IPS DF 6.9 (cell line): ENCODE measurements around the gene C1orf146.
"Not testable (repeated sequence)": the region's sequence is repeated elsewhere in the genome, so short reads cannot be mapped to it uniquely, and the experiment has no call there.

Experiments
- DNase-seq: peaks from one replicate; pipeline ENCODE4 v3.0.0-alpha.2; 2013; ENCODE audit warnings: low read depth, low spot score
- H3K27ac ChIP-seq: one replicate; pipeline ENCODE4 v1.5.1; 2013; ENCODE audit warnings: low read length, control low read depth
- H3K27me3 ChIP-seq: 2 replicates; pipeline ENCODE4 v1.6.1; 2013; ENCODE audit warnings: mild to moderate bottlenecking, low read length; ENCODE audit not compliant: control insufficient read depth, insufficient read depth
- H3K36me3 ChIP-seq: 2 replicates; pipeline ENCODE4 v1.6.1; 2013; ENCODE audit warnings: low read length; ENCODE audit not compliant: control insufficient read depth, insufficient read depth
- H3K4me1 ChIP-seq: 2 replicates; pipeline ENCODE4 v1.6.1; 2013; ENCODE audit warnings: low read length; ENCODE audit not compliant: control insufficient read depth, insufficient read depth
- H3K4me3 ChIP-seq: 2 replicates; pipeline ENCODE4 v1.5.1; 2013; ENCODE audit warnings: mild to moderate bottlenecking, low read length
- H3K9me3 ChIP-seq: 2 replicates; pipeline ENCODE4 v1.6.1; 2013; ENCODE audit warnings: low read length, inconsistent platforms; ENCODE audit not compliant: control insufficient read depth, insufficient read depth
- WGBS: extraction: QIAGEN DNeasy Blood & Tissue Kit; methylation state at CpG from one replicate; pipeline ENCODE4 v1.1.7; 2013; ENCODE audit warnings: mixed read lengths, missing lambda C conversion rate; ENCODE audit not compliant: insufficient read length, insufficient coverage; 5-methylcytosine and 5-hydroxymethylcytosine counted together

C1orf146 gene

GRCh38 chr1:92203105-92203504 is 14.6 kb upstream of the C1orf146 start:
- H3K4me1 ChIP-seq: no peaks in the 10 kb centered on the region
- H3K27ac ChIP-seq: no peak overlapping the region
- no peaks in the 10 kb centered on the region for H3K9me3 ChIP-seq

GRCh38 chr1:92210701-92211100 is 7.0 kb upstream of the C1orf146 start:
- WGBS: no CpG with 5 or more reads among the region's 2 CpGs

More at GRCh38 chr1:92203105-92203504, 14.6 kb upstream of the C1orf146 start:
- no peaks in the 10 kb centered on the region for H3K27me3 ChIP-seq
- H3K36me3 ChIP-seq: no peaks in the 10 kb centered on the region
- no peak for DNase-seq
- no peak overlapping the region for H3K4me3 ChIP-seq

GRCh38 chr1:92211166-92211565 is 6.5 kb upstream of the C1orf146 start:
- no peak for DNase-seq
- Histone ChIP-seq H3K27me3 (no peaks in the 10 kb centered on the region), H3K36me3 (no peaks in the 10 kb centered on the region), H3K27ac (no peak overlapping the region), H3K9me3 (no peaks in the 10 kb centered on the region), H3K4me3 (no peak overlapping the region), H3K4me1 (no peaks in the 10 kb centered on the region)
- no CpG with 5 or more reads among the region's 2 CpGs for WGBS

More at GRCh38 chr1:92210701-92211100, 7.0 kb upstream of the C1orf146 start:
- Histone ChIP-seq H3K4me3 (no peak overlapping the region), H3K4me1 (no peaks in the 10 kb centered on the region), H3K36me3 (no peaks in the 10 kb centered on the region), H3K27ac (no peak overlapping the region), H3K27me3 (no peaks in the 10 kb centered on the region), H3K9me3 (no peaks in the 10 kb centered on the region)
- DNase-seq: no peak

- H3K4me3 ChIP-seq: no peak overlapping the region
- WGBS: no CpG with 5 or more reads among the region's 14 CpGs
- DNase-seq: no peak
- H3K4me1 ChIP-seq: no peaks in the 10 kb centered on the region; the same call in 1 of the 2 replicates
- no peaks in the 10 kb centered on the region for H3K9me3 ChIP-seq
- no peak overlapping the region for H3K27ac ChIP-seq
- no peaks in the 10 kb centered on the region for H3K27me3 ChIP-seq
- no peaks in the 10 kb centered on the region for H3K36me3 ChIP-seq
Observed at GRCh38 chr1:92218559-92218958, 844 bp downstream of the C1orf146 start.

- Histone ChIP-seq H3K36me3 (no peaks in the 10 kb centered on the region), H3K9me3 (no peaks in the 10 kb centered on the region), H3K27me3 (no peaks in the 10 kb centered on the region), H3K4me3 (no peak overlapping the region), H3K27ac (no peak overlapping the region), H3K4me1 (no peaks in the 10 kb centered on the region; the same call in 1 of the 2 replicates)
- DNase-seq: no peak
Observed at GRCh38 chr1:92219028-92219427, 1.3 kb downstream of the C1orf146 start.

- no peak for DNase-seq
- H3K4me1 ChIP-seq: no peaks in the 10 kb centered on the region
- H3K27me3 ChIP-seq: no peaks in the 10 kb centered on the region
- no peaks in the 10 kb centered on the region for H3K9me3 ChIP-seq
- H3K4me3 ChIP-seq: no peak overlapping the region
- no peak overlapping the region for H3K27ac ChIP-seq
- no CpG with 5 or more reads among the region's 3 CpGs for WGBS
- H3K36me3 ChIP-seq: no peaks in the 10 kb centered on the region
Observed at GRCh38 chr1:92228401-92228800, 10.7 kb downstream of the C1orf146 start.

GRCh38 chr1:92230736-92231135 is 13.0 kb downstream of the C1orf146 start:
- H3K4me1 ChIP-seq: no peaks in the 10 kb centered on the region
- no peak for DNase-seq
- WGBS: no CpG with 5 or more reads among the region's 1 CpG
- H3K27me3 ChIP-seq: no peaks in the 10 kb centered on the region
- no peaks in the 10 kb centered on the region for H3K9me3 ChIP-seq
- H3K27ac ChIP-seq: no peak overlapping the region
- H3K36me3 ChIP-seq: no peaks in the 10 kb centered on the region
- no peak overlapping the region for H3K4me3 ChIP-seq

GRCh38 chr1:92240034-92240433 is 22.3 kb downstream of the C1orf146 start:
- no peak overlapping the region for H3K4me3 ChIP-seq
- H3K9me3 ChIP-seq: no peaks in the 10 kb centered on the region
- no peak for DNase-seq
- no peaks in the 10 kb centered on the region for H3K36me3 ChIP-seq
- H3K27ac ChIP-seq: no peak overlapping the region
- H3K4me1 ChIP-seq: no peaks in the 10 kb centered on the region
- no CpG with 5 or more reads among the region's 2 CpGs for WGBS
- H3K27me3 ChIP-seq: no peaks in the 10 kb centered on the region

- Histone ChIP-seq H3K27ac (no peak overlapping the region), H3K9me3 (no peaks in the 10 kb centered on the region), H3K27me3 (no peaks in the 10 kb centered on the region), H3K4me3 (no peak overlapping the region), H3K4me1 (no peaks in the 10 kb centered on the region), H3K36me3 (no peaks in the 10 kb centered on the region)
- no peak for DNase-seq
- no CpG with 5 or more reads among the region's 1 CpG for WGBS
Observed at GRCh38 chr1:92244376-92244775, 26.7 kb downstream of the C1orf146 start.

- H3K4me1 ChIP-seq, DNase-seq, H3K27ac ChIP-seq, H3K4me3 ChIP-seq, H3K27me3 ChIP-seq, H3K9me3 ChIP-seq, H3K36me3 ChIP-seq: not testable (repeated sequence)
- WGBS: no CpG with 5 or more reads among the region's 3 CpGs
Observed at GRCh38 chr1:92254714-92255113, 37.0 kb downstream of the C1orf146 start.

GRCh38 chr1:92259350-92259749 is 41.6 kb downstream of the C1orf146 start:
- H3K27me3 ChIP-seq: no peaks in the 10 kb centered on the region
- H3K4me1 ChIP-seq: no peaks in the 10 kb centered on the region
- H3K27ac ChIP-seq: no peak overlapping the region
- H3K36me3 ChIP-seq: peaks cover 3% of the 10 kb centered on the region; the same call in 1 of the 2 replicates
- no peak for DNase-seq
- no peak overlapping the region for H3K4me3 ChIP-seq
- no peaks in the 10 kb centered on the region for H3K9me3 ChIP-seq
- WGBS: no CpG with 5 or more reads among the region's 1 CpG
